ENCODE measurements around the gene LCT. TPM values are rescaled to one million over a fixed set of nuclear protein-coding genes. Genes with fewer than 3 reads are reported as not detected.

LCT gene
- total RNA-seq, 1 experiment from 2014 or later: not detected

GRCh38 chr2:135822855-135823254, 14.1 kb downstream of the LCT start:
- Histone ChIP-seq H3K9me2 (replicated peaks; ENCODE audit: low read length) (no peaks in the 10 kb centered on the region), H3K9me3 (ENCODE audit: low read length) (no peaks in the 10 kb centered on the region), H2AFZ (ENCODE audit: low read length) (no peak overlapping the region), H3K27ac (ENCODE audit: low read length) (no peak overlapping the region), H3K4me3 (ENCODE audit: low read length) (no peak overlapping the region), H3K9ac (ENCODE audit: low read length) (no peak overlapping the region), H3K4me2 (ENCODE audit: low read length) (no peak overlapping the region), H3K79me2 (ENCODE audit: low read length) (no peaks in the 10 kb centered on the region), H3K27me3 (ENCODE audit: low read length) (no peaks in the 10 kb centered on the region), H3K36me3 (ENCODE audit: low read depth, low read length) (no peaks in the 10 kb centered on the region), H3F3A (ENCODE audit: low read length, unreplicated experiment) (no peaks in the 10 kb centered on the region), H3K4me1 (ENCODE audit: insufficient read depth, low read length) (no peaks in the 10 kb centered on the region), H4K20me1 (ENCODE audit: low read length) (no peaks in the 10 kb centered on the region)
- DNase-seq: no peak
- CTCF ChIA-PET: no interaction called here
- no peak for TF ChIP-seq EZH2 (IDR thresholded peaks at IDR 0.05; ENCODE audit: low read length, unreplicated experiment)
- TF ChIP-seq, protein P1, sequence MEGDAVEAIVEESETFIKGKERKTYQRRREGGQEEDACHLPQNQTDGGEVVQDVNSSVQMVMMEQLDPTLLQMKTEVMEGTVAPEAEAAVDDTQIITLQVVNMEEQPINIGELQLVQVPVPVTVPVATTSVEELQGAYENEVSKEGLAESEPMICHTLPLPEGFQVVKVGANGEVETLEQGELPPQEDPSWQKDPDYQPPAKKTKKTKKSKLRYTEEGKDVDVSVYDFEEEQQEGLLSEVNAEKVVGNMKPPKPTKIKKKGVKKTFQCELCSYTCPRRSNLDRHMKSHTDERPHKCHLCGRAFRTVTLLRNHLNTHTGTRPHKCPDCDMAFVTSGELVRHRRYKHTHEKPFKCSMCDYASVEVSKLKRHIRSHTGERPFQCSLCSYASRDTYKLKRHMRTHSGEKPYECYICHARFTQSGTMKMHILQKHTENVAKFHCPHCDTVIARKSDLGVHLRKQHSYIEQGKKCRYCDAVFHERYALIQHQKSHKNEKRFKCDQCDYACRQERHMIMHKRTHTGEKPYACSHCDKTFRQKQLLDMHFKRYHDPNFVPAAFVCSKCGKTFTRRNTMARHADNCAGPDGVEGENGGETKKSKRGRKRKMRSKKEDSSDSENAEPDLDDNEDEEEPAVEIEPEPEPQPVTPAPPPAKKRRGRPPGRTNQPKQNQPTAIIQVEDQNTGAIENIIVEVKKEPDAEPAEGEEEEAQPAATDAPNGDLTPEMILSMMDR (conservative IDR thresholded peaks at IDR 0.05; ENCODE audit: low read depth, low read length): no peak
- no peak for TF ChIP-seq EZH2phosphoT487 (IDR thresholded peaks at IDR 0.05; ENCODE audit: borderline replicate concordance, low read length)
- intact Hi-C loops (cut with micrococcal nuclease): no loop called here
- ATAC-seq: no peak
- no TSS peak for BruUV-seq (replicated peaks)
- POLR2A ChIA-PET (ENCODE audit: unreplicated experiment): no interaction called here

- Histone ChIP-seq H4K20me1 (ENCODE audit: low read length) (no peaks in the 10 kb centered on the region), H3K4me1 (ENCODE audit: insufficient read depth, low read length) (no peaks in the 10 kb centered on the region), H3K9me3 (ENCODE audit: low read length) (no peaks in the 10 kb centered on the region), H3K79me2 (ENCODE audit: low read length) (no peaks in the 10 kb centered on the region), H3K27me3 (ENCODE audit: low read length) (no peaks in the 10 kb centered on the region), H3K9ac (ENCODE audit: low read length) (no peak overlapping the region), H3K4me2 (ENCODE audit: low read length) (no peak overlapping the region), H3K27ac (ENCODE audit: low read length) (no peak overlapping the region), H3K9me2 (replicated peaks; ENCODE audit: low read length) (no peaks in the 10 kb centered on the region), H3K4me3 (ENCODE audit: low read length) (no peak overlapping the region), H3F3A (ENCODE audit: low read length, unreplicated experiment) (no peaks in the 10 kb centered on the region), H3K36me3 (ENCODE audit: low read depth, low read length) (no peaks in the 10 kb centered on the region), H2AFZ (ENCODE audit: low read length) (no peak overlapping the region)
- POLR2A ChIA-PET (ENCODE audit: unreplicated experiment): no interaction called here
- DNase-seq: no peak
- CTCF ChIA-PET: no interaction called here
- no peak for TF ChIP-seq EZH2phosphoT487 (IDR thresholded peaks at IDR 0.05; ENCODE audit: borderline replicate concordance, low read length)
- TF ChIP-seq EZH2 (IDR thresholded peaks at IDR 0.05; ENCODE audit: low read length, unreplicated experiment): no peak
- TF ChIP-seq, protein P1 (conservative IDR thresholded peaks at IDR 0.05; ENCODE audit: low read depth, low read length): no peak
- BruUV-seq (replicated peaks): no TSS peak
- ATAC-seq: no peak
- intact Hi-C loops (cut with micrococcal nuclease): no loop called here
Measured at GRCh38 chr2:135821190-135821589, 15.8 kb downstream of the LCT start.

GRCh38 chr2:135820003-135820618, 16.9 kb downstream of the LCT start:
- Histone ChIP-seq H3K9ac (ENCODE audit: low read length) (no peak overlapping the region), H3K9me2 (replicated peaks; ENCODE audit: low read length) (no peaks in the 10 kb centered on the region), H3K4me3 (ENCODE audit: low read length) (no peak overlapping the region), H3K4me2 (ENCODE audit: low read length) (no peak overlapping the region), H3K27ac (ENCODE audit: low read length) (no peak overlapping the region), H3K79me2 (ENCODE audit: low read length) (no peaks in the 10 kb centered on the region), H3K36me3 (ENCODE audit: low read depth, low read length) (no peaks in the 10 kb centered on the region), H3K27me3 (ENCODE audit: low read length) (no peaks in the 10 kb centered on the region), H3F3A (ENCODE audit: low read length, unreplicated experiment) (no peaks in the 10 kb centered on the region), H3K9me3 (ENCODE audit: low read length) (no peaks in the 10 kb centered on the region), H2AFZ (ENCODE audit: low read length) (no peak overlapping the region), H4K20me1 (ENCODE audit: low read length) (no peaks in the 10 kb centered on the region), H3K4me1 (ENCODE audit: insufficient read depth, low read length) (no peaks in the 10 kb centered on the region)
- CTCF ChIA-PET: interaction anchor here (0.5 kb wide), 1 partner anchor 94 kb away, joined by 4 read pairs; no protein-coding TSS in a partner anchor
- no TSS peak for BruUV-seq (replicated peaks)
- intact Hi-C loops (cut with micrococcal nuclease): no loop called here
- DNase-seq: no peak
- POLR2A ChIA-PET (ENCODE audit: unreplicated experiment): no interaction called here
- ATAC-seq: no peak
- no peak for TF ChIP-seq EZH2 (IDR thresholded peaks at IDR 0.05; ENCODE audit: low read length, unreplicated experiment)
- TF ChIP-seq EZH2phosphoT487 (IDR thresholded peaks at IDR 0.05; ENCODE audit: borderline replicate concordance, low read length): no peak
- TF ChIP-seq, protein P1 (conservative IDR thresholded peaks at IDR 0.05; ENCODE audit: low read depth, low read length): no peak
